Measurements from ENCODE around the gene COQ4. TPM values are rescaled to one million over a fixed set of nuclear protein-coding genes. Genes with fewer than 3 reads are reported as not detected.
A peak's percentile ranks its signal among the peaks of the same experiment; 100 is the strongest.

COQ4 gene
- total and polyA plus RNA-seq, 7 donors, result 26.4 to 80.9 (median 58.3) TPM

- peaks cover 0 to 32% (median 23%) of the 10 kb centered on the region in 4 donors for H3K4me1 ChIP-seq
- peak; percentile 97 for DNase-seq
- peak within 1 kb of the TSS; percentile 88 to 95 (median 94) for H3K27ac ChIP-seq
- 0 to 1% methylated on average over 55 of the region's 55 CpGs for WGBS, 2 donors
- TF ChIP-seq EP300 (IDR thresholded peaks at IDR 0.05) (no peak), POLR2AphosphoS5 (IDR thresholded peaks at IDR 0.05) (peak; percentile 82 to 93 (median 88)), CTCF (IDR thresholded peaks at IDR 0.05) (no peak), POLR2A (IDR thresholded peaks at IDR 0.05) (peak; percentile 91 to 95)
- intact Hi-C loops (cut with DNase I), result loop anchor here (2.0 to 5.0 kb wide), 2 partner anchors 30 to 181 kb away; partner anchors contain the start of genes SLC27A4 and SPTAN1
- H3K36me3 ChIP-seq, result peaks cover 0 to 15% (median 0%) of the 10 kb centered on the region in 4 donors
- H3K9me3 ChIP-seq, result no peaks in the 10 kb centered on the region
- H3K27me3 ChIP-seq, result no peaks in the 10 kb centered on the region
- peak within 1 kb of the TSS; percentile 52 to 75 (median 72) for H3K4me3 ChIP-seq
Observed at GRCh38 chr9:128370752-128371629, 48.4 kb downstream of the COQ4 start, which contains the start of gene URM1. Gene URM1, plus strand, starts transcription at chr9:128371374. Its CDS starts 7 bp downstream, at chr9:128371381.

- intact Hi-C loops (cut with DNase I), result loop anchor here (2.0 to 5.0 kb wide), 2 partner anchors 31 to 181 kb away; partner anchors contain the start of genes SLC27A4 and SPTAN1
- peaks cover 0 to 32% (median 23%) of the 10 kb centered on the region in 4 donors for H3K4me1 ChIP-seq
- no peak for TF ChIP-seq CTCF (IDR thresholded peaks at IDR 0.05)
- no peak for TF ChIP-seq EP300 (IDR thresholded peaks at IDR 0.05)
- no peak for TF ChIP-seq POLR2A (IDR thresholded peaks at IDR 0.05)
- no peak for TF ChIP-seq POLR2AphosphoS5 (IDR thresholded peaks at IDR 0.05)
Observed at GRCh38 chr9:128371630-128372117, 49.0 kb downstream of the COQ4 start.

GRCh38 chr9:128372188-128372641, 49.6 kb downstream of the COQ4 start:
- 12 to 32% methylated on average over 4 of the region's 4 CpGs for WGBS, 2 donors
- no peak for TF ChIP-seq POLR2A (IDR thresholded peaks at IDR 0.05)
- TF ChIP-seq CTCF (IDR thresholded peaks at IDR 0.05), result no peak
- TF ChIP-seq POLR2AphosphoS5 (IDR thresholded peaks at IDR 0.05), result no peak
- no peak for TF ChIP-seq EP300 (IDR thresholded peaks at IDR 0.05)
- DNase-seq, result no peak
- Histone ChIP-seq H3K4me1 (peaks cover 0 to 32% (median 23%) of the 10 kb centered on the region in 4 donors), H3K27ac (peak overlapping the region; percentile 88 to 95 (median 94)), H3K9me3 (no peaks in the 10 kb centered on the region), H3K4me3 (peak overlapping the region; percentile 52 to 75 (median 72)), H3K36me3 (peaks cover 0 to 15% (median 0%) of the 10 kb centered on the region in 4 donors), H3K27me3 (no peaks in the 10 kb centered on the region)
- intact Hi-C loops (cut with DNase I), result loop anchor here (5.0 kb wide), 1 partner anchor 180 kb away; the partner anchor contains the start of gene SPTAN1

More at GRCh38 chr9:128371630-128372117, 49.0 kb downstream of the COQ4 start:
- H3K27me3 ChIP-seq, result no peaks in the 10 kb centered on the region
- H3K9me3 ChIP-seq, result no peaks in the 10 kb centered on the region
- 0% methylated on average over 10 of the region's 10 CpGs for WGBS, 2 donors
- peaks cover 0 to 15% (median 0%) of the 10 kb centered on the region in 4 donors for H3K36me3 ChIP-seq
- H3K27ac ChIP-seq, result peak overlapping the region; percentile 88 to 95 (median 94)
- no peak for DNase-seq
- H3K4me3 ChIP-seq, result peak overlapping the region; percentile 52 to 75 (median 72)

DNA sequence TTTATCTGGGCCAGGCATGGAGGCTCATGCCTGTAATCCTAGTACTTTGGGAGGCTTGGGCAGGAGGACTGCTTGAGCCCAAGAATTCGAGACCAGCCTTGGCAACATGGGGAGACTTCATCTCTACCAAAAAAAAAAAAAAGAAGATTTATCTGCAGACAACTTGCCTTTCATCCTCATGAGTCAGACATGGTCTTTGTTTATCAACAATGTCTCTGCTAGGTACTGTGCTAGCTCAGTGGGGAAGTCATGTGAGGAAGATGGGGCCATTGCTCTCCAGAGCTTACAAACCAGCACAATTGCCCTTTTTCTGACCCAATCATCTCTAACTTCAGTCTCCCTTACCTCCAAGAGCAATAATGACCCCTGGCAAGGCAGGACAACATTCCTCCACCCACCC, 50.1 kb downstream of the COQ4 start:
- TF ChIP-seq POLR2AphosphoS5 (IDR thresholded peaks at IDR 0.05), result no peak
- TF ChIP-seq POLR2A (IDR thresholded peaks at IDR 0.05), result no peak
- TF ChIP-seq EP300 (IDR thresholded peaks at IDR 0.05), result no peak
- TF ChIP-seq CTCF (IDR thresholded peaks at IDR 0.05), result no peak
- Histone ChIP-seq H3K36me3 (peaks cover 0 to 18% (median 0%) of the 10 kb centered on the region in 4 donors), H3K4me3 (no peak overlapping the region), H3K27me3 (no peaks in the 10 kb centered on the region), H3K27ac (peak overlapping the region in 2 of 4 donors; percentile 92 to 95), H3K4me1 (peaks cover 0 to 32% (median 23%) of the 10 kb centered on the region in 4 donors), H3K9me3 (no peaks in the 10 kb centered on the region)
- WGBS, 2 donors, result 84 to 88% methylated on average over 1 of the region's 1 CpG
- no peak for DNase-seq
- intact Hi-C loops (cut with DNase I), result loop anchor here (5.0 kb wide), 1 partner anchor 180 kb away; the partner anchor contains the start of gene SPTAN1
